ENCODE results near the gene SLC6A17. TPM values are rescaled to one million over a fixed set of nuclear protein-coding genes. Genes with fewer than 3 reads are reported as not detected.

The SLC6A17 gene
- total RNA-seq, 1 experiment from 2014 or later, result 0.17 TPM

DNA sequence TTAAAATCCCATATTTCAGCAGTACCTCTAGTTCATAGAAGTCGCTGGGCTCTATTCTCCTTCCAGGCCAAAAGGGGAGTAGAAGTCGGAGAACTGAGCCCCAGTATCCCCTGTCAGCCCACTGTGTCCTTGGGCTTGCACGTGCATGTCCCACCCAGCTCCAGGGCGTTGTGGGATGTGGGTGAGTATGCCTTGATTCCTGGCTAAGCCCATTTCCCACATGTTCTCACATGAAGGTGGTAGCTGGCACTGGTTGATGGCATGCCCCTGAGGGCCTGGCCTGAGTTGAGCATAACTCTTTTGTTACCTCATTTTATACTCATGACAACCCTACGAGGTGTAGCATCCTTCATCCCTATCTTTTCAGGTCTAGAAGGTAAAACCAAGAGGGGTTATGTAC, 8.0 kb downstream of the SLC6A17 start:
- Histone ChIP-seq H3K79me1 (ENCODE audit: insufficient read depth, low read depth, low read length, poor library complexity, severe bottlenecking) (no peaks in the 10 kb centered on the region), H3K14ac (ENCODE audit: insufficient read depth, low read length) (no peak overlapping the region), H4K5ac (ENCODE audit: insufficient read length, low read depth, low read length) (no peak overlapping the region), H2BK15ac (ENCODE audit: low read depth, low read length) (no peak overlapping the region), H4K8ac (replicated peaks; ENCODE audit: insufficient read length, low read depth, low read length) (no peak overlapping the region), H2AK5ac (ENCODE audit: insufficient read length, low read length) (no peak overlapping the region), H3K4me2 (ENCODE audit: insufficient read depth, insufficient read length, low read length) (no peak overlapping the region), H2BK120ac (ENCODE audit: low read depth, low read length, poor library complexity, severe bottlenecking) (no peak overlapping the region), H3K27ac (ENCODE audit: insufficient read length, low read depth, low read length) (no peak overlapping the region), H2BK5ac (ENCODE audit: insufficient read length, low read length) (no peak overlapping the region), H3K9me3 (ENCODE audit: control insufficient read depth, low read depth, low read length) (no peaks in the 10 kb centered on the region), H2BK20ac (ENCODE audit: low read depth, low read length, poor library complexity, severe bottlenecking) (no peak overlapping the region), H3T11ph (ENCODE audit: low read length) (no peak overlapping the region), H3K56ac (ENCODE audit: insufficient read length, low read depth, low read length) (no peak overlapping the region), H3K23ac (ENCODE audit: insufficient read length, low read depth, low read length) (no peak overlapping the region), H3K18ac (ENCODE audit: insufficient read length, low read depth, low read length) (no peak overlapping the region), H3K79me2 (ENCODE audit: insufficient read depth, low read length) (no peaks in the 10 kb centered on the region), H3K9ac (ENCODE audit: extremely low read depth, insufficient read length, low read length) (no peak overlapping the region), H3K23me2 (ENCODE audit: insufficient read length, low read depth, low read length, poor library complexity, severe bottlenecking) (no peaks in the 10 kb centered on the region), H4K20me1 (ENCODE audit: control insufficient read depth, insufficient read depth, insufficient read length) (peaks cover 3% of the 10 kb centered on the region), H2BK12ac (ENCODE audit: insufficient read length, low read depth, low read length) (no peak overlapping the region), H4K91ac (ENCODE audit: insufficient read length, low read depth, low read length) (no peak overlapping the region), H3K27me3 (ENCODE audit: insufficient read depth, low read length) (no peaks in the 10 kb centered on the region; the same call in 1 of the 2 replicates), H3K4me1 (ENCODE audit: insufficient read depth, low read length) (no peaks in the 10 kb centered on the region), H3K4ac (ENCODE audit: low read depth, low read length) (no peak overlapping the region), H2AFZ (ENCODE audit: low read length) (no peak overlapping the region)
- no peaks in the 10 kb centered on the region for H3K36me3 Mint-ChIP-seq (ENCODE audit: insufficient read depth in 1 of 3, low read depth in 3 of 3)
- no peaks in the 10 kb centered on the region; a peak in 1 of 5 replicates for H3K9me3 Mint-ChIP-seq
- H3K27ac Mint-ChIP-seq, result no peak overlapping the region
- TF ChIP-seq, protein P1, sequence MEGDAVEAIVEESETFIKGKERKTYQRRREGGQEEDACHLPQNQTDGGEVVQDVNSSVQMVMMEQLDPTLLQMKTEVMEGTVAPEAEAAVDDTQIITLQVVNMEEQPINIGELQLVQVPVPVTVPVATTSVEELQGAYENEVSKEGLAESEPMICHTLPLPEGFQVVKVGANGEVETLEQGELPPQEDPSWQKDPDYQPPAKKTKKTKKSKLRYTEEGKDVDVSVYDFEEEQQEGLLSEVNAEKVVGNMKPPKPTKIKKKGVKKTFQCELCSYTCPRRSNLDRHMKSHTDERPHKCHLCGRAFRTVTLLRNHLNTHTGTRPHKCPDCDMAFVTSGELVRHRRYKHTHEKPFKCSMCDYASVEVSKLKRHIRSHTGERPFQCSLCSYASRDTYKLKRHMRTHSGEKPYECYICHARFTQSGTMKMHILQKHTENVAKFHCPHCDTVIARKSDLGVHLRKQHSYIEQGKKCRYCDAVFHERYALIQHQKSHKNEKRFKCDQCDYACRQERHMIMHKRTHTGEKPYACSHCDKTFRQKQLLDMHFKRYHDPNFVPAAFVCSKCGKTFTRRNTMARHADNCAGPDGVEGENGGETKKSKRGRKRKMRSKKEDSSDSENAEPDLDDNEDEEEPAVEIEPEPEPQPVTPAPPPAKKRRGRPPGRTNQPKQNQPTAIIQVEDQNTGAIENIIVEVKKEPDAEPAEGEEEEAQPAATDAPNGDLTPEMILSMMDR (conservative IDR thresholded peaks at IDR 0.05), result no peak
- H3K27me3 Mint-ChIP-seq (ENCODE audit: low read depth), result peaks cover 61% of the 10 kb centered on the region
- no peak overlapping the region for H3K4me3 Mint-ChIP-seq
- H3K4me1 Mint-ChIP-seq, result peaks cover 2 to 4% of the 10 kb centered on the region in 2 experiments; a peak in 3 of 4 replicates
- DNase-seq, result no peak
- WGBS (ENCODE audit: extremely low coverage, insufficient read length, low lambda C conversion rate), result no CpG with 5 or more reads among the region's 5 CpGs

Measured in H9 (cell line).